HG03442 (cell line): ENCODE results near the gene ITPK1.
"Not testable (repeated sequence)": the region's sequence is repeated elsewhere in the genome, so short reads cannot be mapped to it uniquely, and the experiment has no call there.

Experiments used
- ATAC-seq: cut with Tn5 transposase; IDR thresholded peaks from one replicate; pipeline ENCODE4 v1.9.1; 2021; ENCODE audit warnings: mild to moderate bottlenecking, moderate library complexity; ENCODE audit not compliant: unreplicated experiment

The ITPK1 gene

DNA sequence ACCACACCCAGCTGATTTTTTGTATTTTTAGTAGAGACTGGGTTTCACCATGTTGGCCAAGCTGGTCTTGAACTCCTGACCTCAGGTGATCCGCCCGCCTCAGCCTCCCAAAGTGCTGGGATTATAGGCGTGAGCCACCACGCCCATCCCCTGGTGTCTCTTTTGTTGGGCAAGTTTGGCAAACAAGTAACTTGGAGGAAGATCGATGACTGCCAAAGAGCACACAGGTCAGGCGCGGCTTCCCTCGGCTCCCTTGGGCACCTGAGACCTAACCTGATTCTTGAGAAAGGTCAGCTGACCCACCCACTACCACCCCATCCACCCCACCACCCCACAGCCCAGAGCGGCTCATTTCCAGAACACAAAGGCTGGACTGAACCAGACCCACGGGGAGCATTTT, 9.9 kb downstream of the ITPK1 start:
- ATAC-seq = not testable (repeated sequence)

DNA sequence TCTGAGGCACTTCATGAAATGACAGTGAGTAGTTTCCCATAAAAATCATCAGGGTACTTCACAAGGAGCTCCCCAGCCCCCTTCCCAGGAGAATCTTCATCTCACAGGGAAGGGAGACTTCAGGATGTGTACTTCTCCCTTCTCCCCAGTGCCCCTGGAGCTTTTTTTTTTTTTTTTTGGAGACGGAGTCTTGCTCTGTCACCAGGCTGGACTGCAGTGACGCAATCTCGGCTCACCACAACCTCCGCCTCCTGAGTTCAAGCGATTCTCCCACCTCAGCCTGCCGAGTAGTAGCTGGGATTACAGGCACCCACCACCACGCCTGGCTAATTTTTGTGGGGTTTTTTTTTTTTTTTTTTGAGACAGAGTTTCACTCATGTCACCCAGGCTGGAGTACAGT, 10.4 kb downstream of the ITPK1 start:
- ATAC-seq = no peak

DNA sequence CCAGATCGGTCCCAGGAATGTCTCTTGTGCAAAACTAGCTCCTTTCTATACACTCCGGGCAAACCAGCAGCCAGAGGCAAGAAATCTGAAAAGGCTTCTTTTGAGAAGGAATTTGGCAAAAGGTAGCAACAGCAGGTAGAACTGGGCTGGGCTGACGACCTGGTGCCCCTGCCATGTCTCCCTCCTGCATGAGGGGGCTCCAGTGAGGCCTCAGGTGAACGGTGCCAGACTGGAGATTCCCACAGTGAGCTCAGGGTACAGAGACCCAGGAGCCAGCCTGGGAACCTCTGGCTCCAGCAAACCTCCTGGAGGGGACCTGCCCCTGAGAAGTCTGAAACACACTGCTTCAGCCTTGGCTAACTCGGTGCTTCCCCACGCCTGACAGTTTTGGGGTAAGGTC, 10.8 kb downstream of the ITPK1 start:
- no peak for ATAC-seq

DNA sequence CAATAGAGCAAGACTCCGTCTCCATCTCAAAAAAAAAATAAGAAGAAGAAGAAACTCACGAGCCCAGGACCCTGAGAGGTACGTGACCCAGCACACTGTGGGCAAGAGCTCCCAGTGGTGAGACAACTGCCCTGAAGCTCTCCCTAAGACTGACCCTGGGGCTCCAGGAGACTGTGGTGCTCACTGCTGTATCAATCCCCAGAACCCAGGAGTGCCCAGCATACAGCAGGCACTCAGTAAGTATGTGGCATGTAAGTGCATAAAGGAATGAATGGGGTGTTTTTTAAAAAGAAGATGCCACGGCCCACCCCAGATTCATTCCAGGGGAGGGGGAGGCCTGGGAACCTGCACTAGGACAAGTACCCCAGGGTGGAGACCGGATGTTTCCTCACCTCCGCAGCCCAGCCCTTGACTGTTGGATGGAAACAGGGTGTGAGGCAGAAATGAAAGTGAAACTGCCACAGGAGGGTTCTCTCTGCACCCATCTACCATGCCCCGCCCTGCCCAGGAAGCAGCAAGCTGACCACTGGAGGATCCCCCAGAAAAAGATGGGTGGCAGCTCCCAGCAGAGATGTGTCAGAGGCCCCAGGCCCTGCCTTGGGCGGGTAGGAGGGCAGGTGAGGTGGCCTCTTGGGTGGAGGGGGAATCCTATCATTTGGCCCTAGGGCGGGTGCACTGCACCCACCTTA, 12.2 kb downstream of the ITPK1 start:
- peak; percentile 89 for ATAC-seq

DNA sequence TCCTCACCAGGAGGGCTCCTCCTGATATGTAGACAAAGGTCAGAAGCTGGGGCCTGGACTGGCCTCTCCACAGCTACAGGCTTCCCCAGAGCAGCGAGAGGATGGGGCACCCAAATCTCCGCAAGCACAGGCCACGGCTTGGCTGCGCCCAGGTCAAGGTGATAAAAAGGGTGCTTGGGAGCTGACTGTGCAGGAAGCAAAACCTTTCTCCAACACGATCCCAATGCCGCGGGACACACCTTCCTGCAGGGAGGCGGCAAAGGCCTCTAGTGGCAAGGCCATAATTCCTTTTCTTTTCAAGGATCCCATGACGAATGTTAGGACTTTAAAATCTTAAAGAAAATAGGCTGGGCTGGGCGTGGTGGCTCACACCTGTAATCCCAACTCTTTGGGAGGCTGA, 13.6 kb downstream of the ITPK1 start:
- no peak for ATAC-seq

DNA sequence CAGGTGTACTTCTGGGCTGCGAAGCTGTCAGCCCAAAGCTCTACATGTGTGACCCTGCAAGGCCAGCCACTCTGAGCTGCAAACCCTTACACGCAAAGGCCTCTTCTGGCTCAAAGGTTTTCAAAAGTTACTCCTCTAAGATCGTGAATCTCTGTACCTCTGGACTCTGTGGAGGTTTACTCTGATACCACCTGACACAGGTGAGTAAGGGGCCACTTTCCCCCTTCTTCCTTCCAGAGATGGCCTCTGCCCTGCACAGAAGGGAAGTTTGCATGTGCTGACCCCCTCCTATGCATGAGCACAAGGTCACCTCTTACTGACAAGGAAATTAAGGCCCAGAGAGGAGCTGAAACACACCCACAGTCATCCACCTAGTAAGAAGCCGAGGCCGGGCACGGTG, 14.5 kb downstream of the ITPK1 start:
- ATAC-seq = no peak

DNA sequence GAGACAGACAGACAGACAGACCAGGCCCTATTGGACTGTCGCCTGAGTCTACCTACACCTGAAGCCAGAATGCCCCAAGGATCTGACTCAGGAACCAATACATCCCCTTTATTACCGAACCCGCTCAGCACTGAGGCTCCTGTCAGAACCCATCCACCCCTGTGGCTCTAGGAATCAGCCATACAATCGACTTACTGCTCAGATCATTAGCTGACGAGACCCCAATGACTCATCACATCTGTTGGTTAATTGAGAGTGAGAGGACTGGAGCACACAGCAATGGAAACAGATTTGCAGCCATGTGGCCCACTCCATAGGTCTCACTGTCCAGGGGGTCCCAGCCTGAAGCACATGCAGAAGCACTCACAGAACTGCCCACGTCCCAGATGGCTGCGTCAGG, 15.2 kb downstream of the ITPK1 start:
- ATAC-seq = no peak

DNA sequence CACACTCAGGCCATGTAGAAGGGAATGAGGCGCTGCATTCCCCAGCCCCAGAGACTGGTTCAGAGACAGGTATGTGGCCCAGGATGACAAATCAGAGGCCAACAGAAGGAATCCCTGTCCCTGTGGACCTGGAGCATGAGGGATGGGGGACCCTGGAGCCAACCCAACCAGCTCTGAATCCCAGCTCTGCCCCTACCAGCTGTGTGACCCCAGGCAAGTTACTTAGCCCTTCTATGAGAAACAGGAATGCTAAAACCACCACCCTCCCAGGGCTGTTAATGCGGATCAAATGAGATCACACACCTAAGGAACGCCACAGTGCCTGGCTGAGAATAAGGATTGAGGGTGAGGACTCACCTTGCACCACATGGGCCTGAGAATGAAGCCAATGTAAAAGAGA, 15.6 kb downstream of the ITPK1 start:
- ATAC-seq = no peak

DNA sequence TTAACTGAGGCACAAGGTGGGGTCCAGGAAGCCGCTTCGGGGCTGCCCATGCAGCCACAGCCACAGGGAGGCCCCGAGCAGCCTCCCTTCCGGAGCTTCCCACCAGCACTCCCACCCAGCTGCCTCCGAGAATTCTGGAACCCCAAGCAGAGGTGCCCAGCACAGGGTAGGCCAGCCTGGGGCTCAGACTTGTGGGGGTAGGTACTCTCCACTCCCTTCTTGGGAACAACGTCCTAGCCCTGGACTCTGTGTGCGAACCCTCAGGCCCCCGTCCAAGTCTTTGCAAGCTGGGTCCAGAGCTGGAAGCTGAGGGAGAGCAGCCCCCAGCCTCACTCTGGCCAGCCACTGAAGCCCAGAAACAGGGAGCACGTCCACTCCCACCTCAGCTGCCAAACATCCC, 16.1 kb downstream of the ITPK1 start:
- ATAC-seq = no peak

DNA sequence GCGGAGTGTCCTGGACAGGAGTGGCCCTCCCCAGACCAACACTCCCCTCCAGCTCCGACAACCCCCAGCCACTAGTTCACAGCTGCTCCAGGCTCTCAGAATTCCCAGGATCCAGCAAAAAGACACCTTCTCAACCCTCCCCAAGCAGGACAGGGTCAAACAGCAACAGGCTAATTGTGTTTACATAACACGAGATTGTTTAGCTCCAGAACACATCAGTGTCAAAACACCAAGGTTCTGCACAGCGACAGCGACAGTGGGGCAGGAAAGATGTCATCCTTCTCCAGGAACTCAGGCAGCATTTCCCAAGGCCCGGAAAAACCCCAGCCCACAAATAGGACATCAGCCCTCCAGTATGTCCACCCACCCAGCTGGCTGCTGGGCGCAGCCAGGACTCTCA, 16.5 kb downstream of the ITPK1 start:
- no peak for ATAC-seq

DNA sequence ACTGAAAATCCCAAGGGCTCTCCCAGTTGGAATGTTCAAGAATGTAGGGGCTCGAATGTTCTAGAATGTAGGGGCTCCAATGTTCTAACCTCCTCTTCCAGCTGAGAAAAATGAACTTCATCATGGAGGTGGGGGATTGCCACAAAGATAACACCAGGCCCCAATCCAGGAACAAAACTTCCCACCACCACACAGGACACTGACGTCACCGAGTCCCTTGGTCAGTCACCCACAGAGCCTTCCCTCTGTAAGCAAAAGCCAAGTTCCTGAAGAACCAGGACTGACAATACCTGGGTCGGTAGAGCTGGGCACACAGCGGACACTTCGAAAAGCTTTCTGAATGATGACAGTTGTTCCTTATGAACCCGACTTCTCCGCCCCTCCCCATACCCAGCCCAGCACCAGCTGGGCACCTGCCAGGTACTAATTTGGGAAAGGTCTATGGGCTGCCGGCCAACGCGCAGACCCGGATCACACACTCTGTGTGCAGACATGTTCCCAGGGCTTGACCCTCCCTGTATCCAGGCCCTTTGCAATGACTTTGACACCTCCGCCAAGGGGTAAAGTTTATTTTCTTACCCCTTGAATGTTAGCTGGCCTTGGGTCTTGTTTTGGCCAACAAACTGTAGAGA, 18.9 kb downstream of the ITPK1 start:
- no peak for ATAC-seq

DNA sequence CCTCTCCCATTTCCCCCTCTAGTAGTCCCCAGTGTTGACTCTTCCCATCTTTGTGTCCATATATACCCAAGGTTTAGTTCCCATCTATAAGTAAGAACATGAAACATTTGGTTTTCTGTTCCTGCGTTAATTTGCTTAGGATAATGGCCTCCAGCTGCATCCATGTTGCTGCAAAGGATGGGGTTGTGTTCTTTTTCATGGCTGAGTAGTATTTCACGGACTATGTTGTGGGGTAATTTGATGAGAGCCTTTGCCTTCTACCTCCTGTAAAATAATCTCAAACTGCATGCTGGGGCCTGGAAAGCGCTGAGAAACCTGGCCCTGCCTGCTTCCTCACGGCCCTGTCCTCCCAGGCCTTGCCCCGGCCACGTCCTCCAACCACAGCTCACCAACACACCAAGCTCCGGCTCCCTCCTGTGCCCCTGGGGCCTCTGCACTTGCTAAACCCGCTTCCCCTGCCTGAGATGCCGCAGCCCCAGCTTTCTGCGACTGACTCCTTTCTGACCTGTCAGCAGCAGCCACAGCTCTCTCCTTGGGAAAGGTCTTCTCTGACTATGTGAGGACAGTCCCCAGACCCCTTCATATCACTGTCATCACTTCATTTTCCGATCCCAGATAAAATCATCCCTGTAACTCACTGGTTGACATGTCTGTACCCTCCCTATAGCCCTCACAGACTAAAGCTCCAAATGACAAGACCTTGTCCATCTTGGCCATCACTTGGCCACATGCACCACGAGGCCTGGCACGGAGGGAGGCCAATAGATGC, 19.8 kb downstream of the ITPK1 start:
- no peak for ATAC-seq

DNA sequence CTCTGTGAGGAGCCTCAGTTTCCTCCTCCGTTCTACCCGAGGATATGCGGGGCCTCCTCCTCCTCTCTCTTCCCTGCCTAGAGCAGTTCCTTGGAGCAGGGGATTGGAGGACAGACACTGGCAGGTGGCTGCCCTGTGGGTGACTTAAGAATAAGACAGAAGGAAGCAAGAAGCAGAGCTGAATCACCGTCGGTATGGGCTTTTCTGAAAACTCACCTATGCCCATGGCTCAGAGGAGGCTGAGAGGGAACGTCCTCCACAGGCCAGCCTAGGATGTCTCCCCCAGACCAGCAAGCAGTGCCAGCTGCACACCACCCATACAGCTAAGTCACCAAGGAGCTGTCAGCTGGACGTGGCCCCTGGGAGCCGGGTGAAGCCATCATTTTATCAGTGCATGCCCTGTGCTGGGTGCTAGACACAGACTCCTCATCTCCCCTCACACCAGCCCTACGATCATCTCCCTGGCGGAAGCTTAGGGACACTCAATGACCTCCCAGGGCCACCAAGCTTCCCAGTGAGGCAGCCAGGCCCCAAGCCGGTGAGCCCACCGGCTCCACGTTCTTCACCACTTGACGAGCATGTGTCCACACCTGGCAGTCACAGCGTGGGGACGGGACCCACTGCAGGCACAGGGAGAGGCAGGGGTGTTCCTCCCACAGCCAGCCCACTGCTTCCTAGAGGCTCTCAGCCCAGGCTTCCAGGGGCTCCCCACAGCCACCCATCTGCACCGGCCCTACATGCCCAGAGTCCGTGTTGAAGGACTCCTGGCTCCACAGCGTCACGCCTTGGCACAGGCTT, 21.4 kb downstream of the ITPK1 start:
- ATAC-seq = no peak

DNA sequence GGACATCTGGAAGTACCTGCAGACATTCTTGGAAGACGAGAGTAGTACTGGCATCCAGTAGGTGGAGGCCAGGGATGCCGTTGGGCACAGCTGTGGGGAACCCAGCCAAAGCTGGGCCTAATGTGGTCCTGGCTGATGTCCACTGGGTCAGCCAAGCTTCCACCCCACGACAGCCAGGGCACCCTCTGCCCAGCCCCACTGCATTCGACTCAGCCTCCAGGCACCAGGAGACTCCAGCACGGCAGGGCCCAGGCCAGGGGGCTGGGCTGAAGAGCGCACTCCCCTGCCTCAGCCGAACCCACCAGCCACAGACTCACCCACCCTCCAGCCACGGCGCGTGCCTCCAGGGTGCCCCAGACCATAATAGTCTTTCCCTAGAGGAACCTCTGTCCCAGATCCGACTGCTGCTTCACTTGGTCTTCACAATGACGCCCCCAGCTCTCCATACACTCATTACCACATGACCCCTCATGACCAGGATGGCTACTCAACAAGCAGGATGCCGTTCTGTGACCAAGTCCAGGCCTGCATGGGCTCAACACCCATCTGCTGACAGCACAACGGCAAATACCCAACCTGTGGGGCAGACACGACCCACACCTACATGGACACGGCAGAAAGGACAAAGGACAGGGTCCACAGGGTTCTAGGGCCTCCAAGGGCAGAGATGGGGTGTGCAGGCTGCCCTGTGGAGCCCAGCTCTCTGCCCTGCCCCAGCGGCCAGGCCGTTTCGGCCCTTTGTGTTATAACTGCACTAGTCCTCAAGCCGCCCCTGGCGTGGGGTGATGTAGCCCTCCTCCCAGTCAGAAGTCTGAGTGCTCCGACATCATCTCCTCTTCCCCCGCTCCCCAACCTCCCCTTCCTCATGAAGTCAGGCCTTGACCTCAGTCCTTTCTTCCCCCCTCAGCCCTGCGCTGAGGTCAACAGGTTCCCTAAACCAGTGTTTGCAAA, 22.8 kb downstream of the ITPK1 start:
- ATAC-seq = no peak

DNA sequence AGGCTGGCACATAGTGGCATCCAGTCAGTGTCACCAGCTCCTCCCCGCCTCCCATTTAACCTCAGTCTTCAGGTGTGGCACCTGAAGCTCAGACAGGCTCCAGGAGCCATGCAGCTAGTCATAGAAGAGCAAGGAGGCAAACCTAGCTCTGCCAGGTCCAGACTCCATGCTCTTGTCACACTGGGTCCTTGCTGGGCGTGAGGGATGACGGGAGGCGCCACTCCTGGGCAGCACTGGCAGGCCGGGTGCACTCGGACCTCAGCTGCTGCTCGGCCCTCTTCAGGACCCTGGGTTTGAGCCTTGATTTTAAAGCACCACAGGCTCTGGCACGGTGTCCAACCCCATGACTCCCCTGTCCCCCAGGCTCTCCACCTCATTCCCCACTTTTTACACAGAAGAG, 24.1 kb downstream of the ITPK1 start:
- no peak for ATAC-seq

DNA sequence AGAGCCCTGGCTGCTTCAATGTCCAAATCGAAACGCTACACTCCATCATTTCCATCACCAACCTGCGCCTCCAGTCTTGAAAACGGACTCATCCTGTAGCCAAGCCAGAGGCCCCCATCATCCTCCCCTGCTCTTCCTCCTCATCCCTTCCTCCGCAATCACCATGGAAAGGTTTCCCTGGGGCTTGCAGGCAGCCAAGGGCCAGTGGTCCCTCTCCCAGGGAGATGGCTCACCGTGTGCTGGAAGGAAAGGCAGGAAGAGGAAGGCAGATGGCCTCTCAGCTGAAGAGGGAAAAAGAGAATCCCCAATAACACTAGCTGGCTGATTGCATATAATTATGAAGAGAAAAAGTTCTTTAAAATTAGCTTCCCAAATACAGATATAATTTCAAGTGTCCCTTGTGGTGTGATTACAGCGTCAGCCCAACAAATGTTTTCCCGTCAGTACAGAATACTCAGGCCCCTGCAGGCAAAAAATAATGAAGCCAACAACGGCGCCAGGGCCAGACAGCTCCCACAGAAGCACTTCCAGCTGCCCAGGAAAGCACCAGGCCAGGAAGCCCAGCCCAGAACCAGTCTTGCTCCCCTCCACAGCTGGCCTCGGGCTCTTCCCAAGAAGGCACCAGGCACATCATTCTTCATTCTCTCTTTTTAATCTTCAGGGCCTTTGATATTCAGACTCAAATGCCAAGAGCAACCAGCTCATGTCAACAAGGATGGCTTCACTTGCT, 24.7 kb downstream of the ITPK1 start:
- no peak for ATAC-seq

DNA sequence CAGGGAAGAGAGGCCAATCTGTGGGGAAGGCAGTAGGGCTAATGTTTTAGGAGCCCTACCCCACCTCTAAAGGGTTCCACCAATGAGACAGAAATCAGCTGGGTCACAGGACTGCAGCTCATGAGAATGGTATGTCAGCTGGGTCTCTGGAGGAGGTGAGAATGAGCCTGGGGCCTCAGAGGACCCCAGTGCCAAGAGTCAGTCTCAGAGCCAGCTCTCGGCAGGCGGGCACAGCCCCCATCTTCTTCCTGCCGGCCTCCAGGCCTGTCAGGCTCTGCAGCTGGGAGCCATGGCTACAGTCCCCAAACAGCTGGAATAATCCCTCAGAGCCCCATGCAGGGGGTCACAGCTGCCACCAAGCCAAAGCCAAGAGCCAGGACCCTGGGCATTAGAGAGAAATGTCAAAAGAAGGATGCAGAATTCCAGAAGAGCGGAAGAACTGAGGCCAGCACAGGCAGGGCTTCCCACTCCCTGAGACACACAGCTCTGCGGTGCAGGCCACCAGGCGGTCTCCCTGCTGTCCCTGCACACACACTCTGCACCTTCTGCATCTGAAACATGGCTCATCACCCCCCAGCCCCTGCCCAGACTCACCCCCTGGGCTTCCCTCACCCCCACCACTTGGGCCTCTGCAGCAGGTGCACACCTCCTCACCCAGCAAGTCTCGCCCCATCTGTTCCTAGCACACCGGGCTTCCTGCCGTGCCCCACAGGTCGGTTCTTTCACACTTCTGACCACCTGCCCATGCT, 26.0 kb downstream of the ITPK1 start:
- ATAC-seq = no peak

DNA sequence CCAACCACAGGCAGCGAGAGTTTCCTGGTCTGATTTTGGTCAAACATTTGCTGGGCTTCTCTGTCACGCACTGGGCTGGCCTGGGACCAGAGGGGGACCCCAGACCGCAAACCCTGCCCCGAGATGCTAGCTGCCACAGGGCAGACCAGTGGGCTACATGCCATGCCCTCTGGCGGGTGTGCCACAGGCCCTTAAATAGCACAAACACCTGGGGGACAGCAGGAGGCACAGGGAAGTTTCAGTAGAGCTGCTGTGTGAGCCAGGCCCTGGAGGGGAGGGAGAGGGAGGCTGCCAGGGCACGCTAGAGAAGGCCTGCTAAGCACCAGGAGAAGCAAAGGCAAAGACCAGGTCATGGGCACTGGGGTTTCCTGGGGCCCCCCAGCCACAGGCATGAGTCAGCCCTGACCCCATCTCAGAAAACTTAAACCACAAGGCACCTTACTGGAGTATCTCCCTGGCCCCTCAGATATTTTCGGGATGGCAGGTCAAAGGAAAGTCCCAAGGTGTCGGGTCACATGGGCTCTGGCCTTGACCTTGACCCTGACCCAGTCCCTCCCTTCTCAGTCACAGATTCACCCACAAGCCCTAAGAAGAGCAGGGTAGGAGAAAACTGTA, 29.2 kb downstream of the ITPK1 start:
- peak; percentile 56 for ATAC-seq
